DND-41 (cell line): ENCODE data around the gene JUNB.

Experiments used
- ATAC-seq: fragments of 200-7000 bp; cut with Tn5 transposase; 3 replicates; pipeline ENCODE4 v1.9.1; 2021; ENCODE audit warnings: low read depth; ENCODE audit not compliant: insufficient read depth
- DNase-seq: peaks from one replicate; pipeline ENCODE4 v3.0.0-alpha.2; 2020
- H2AFZ ChIP-seq: 2 replicates; pipeline ENCODE4 v1.6.0; 2012; ENCODE audit warnings: low read depth, low read length
- H3K27ac ChIP-seq: 2 replicates; pipeline ENCODE4 v1.5.1; 2012; ENCODE audit warnings: low read length, inconsistent platforms
- H3K27me3 ChIP-seq: fragments of 200-600 bp; sonication (generic); 2 replicates; pipeline ENCODE4 v1.6.0; 2012; ENCODE audit warnings: low read length, mild to moderate bottlenecking, inconsistent platforms; ENCODE audit not compliant: insufficient read depth, poor library complexity
- H3K36me3 ChIP-seq: 2 replicates; pipeline ENCODE4 v1.5.1; 2012; ENCODE audit warnings: low read length, inconsistent platforms; ENCODE audit not compliant: insufficient read depth
- H3K4me1 ChIP-seq: 2 replicates; pipeline ENCODE4 v1.5.1; 2012; ENCODE audit warnings: mild to moderate bottlenecking, low read length; ENCODE audit not compliant: insufficient read depth
- H3K4me2 ChIP-seq: 2 replicates; pipeline ENCODE4 v1.6.0; 2012; ENCODE audit warnings: mild to moderate bottlenecking, moderate library complexity, low read length, inconsistent platforms; ENCODE audit not compliant: insufficient read depth
- H3K4me3 ChIP-seq, 2 experiments: fragments of 200-600 bp in 1 of 2; shearing (Covaris generic) in 1 of 2; 2 replicates each; pipeline ENCODE4 v1.5.1; 2012 to 2016; ENCODE audit warnings: inconsistent platforms in 2 of 2, low read length in 2 of 2, mild to moderate bottlenecking in 2 of 2, low read depth in 1 of 2, moderate library complexity in 1 of 2
- H3K79me2 ChIP-seq: 2 replicates; pipeline ENCODE4 v1.6.0; 2012; ENCODE audit warnings: low read length, inconsistent platforms; ENCODE audit not compliant: insufficient read depth
- H3K9ac ChIP-seq: 2 replicates; pipeline ENCODE4 v1.6.0; 2012; ENCODE audit warnings: low read depth, mild to moderate bottlenecking, inconsistent platforms, low read length, moderate library complexity
- H3K9me3 ChIP-seq: 2 replicates; pipeline ENCODE4 v1.5.1; 2012; ENCODE audit warnings: low read length, moderate library complexity, mild to moderate bottlenecking, inconsistent platforms; ENCODE audit not compliant: insufficient read depth, severe bottlenecking
- H4K20me1 ChIP-seq: 2 replicates; pipeline ENCODE4 v1.6.0; 2012; ENCODE audit warnings: low read length; ENCODE audit not compliant: insufficient read depth
- CTCF ChIP-seq: IDR thresholded peaks from 2 replicates; pipeline ENCODE4 v1.5.1; 2012; ENCODE audit warnings: borderline replicate concordance, low read length, moderate library complexity, mild to moderate bottlenecking; ENCODE audit not compliant: poor library complexity, severe bottlenecking; ENCODE audit errors: extremely low read depth
- EZH2 ChIP-seq: IDR thresholded peaks from 3 replicates; pipeline ENCODE4 v1.6.1; 2012; ENCODE audit warnings: borderline replicate concordance, low read depth, mild to moderate bottlenecking, moderate library complexity, low read length, inconsistent platforms; ENCODE audit not compliant: severe bottlenecking

The JUNB gene

GRCh38 chr19:12787458-12787857 lies 3.8 kb upstream of the JUNB start:
- Histone ChIP-seq H3K79me2 (peaks cover 11% of the 10 kb centered on the region), H3K9me3 (no peaks in the 10 kb centered on the region), H3K27me3 (no peaks in the 10 kb centered on the region), H3K4me1 (peaks cover 59% of the 10 kb centered on the region), H3K4me3 (no peak overlapping the region), H4K20me1 (no peaks in the 10 kb centered on the region; the same call in 1 of the 2 replicates), H3K36me3 (no peaks in the 10 kb centered on the region; the same call in 1 of the 2 replicates), H3K27ac (no peak overlapping the region), H3K9ac (no peak overlapping the region), H2AFZ (no peak overlapping the region), H3K4me2 (no peak overlapping the region)
- no peak for TF ChIP-seq CTCF
- TF ChIP-seq EZH2, result no peak
- no peak for DNase-seq
- no peak for ATAC-seq

- Histone ChIP-seq H3K9ac (no peak overlapping the region), H3K4me2 (no peak overlapping the region), H3K27ac (no peak overlapping the region), H3K36me3 (no peaks in the 10 kb centered on the region; the same call in 1 of the 2 replicates), H3K4me3 (no peak overlapping the region), H3K79me2 (peaks cover 18% of the 10 kb centered on the region), H2AFZ (no peak overlapping the region), H3K27me3 (no peaks in the 10 kb centered on the region), H3K4me1 (peaks cover 54% of the 10 kb centered on the region), H3K9me3 (no peaks in the 10 kb centered on the region), H4K20me1 (no peaks in the 10 kb centered on the region; the same call in 1 of the 2 replicates)
- ATAC-seq (no peak), DNase-seq (no peak)
- TF ChIP-seq CTCF (no peak), EZH2 (no peak)
Measured at GRCh38 chr19:12788042-12788681, 3.1 kb upstream of the JUNB start.

- Histone ChIP-seq H3K79me2 (peaks cover 20% of the 10 kb centered on the region), H3K4me2 (no peak overlapping the region), H3K36me3 (no peaks in the 10 kb centered on the region; the same call in 1 of the 2 replicates), H2AFZ (no peak overlapping the region), H4K20me1 (no peaks in the 10 kb centered on the region; the same call in 1 of the 2 replicates), H3K4me1 (peaks cover 49% of the 10 kb centered on the region), H3K27me3 (no peaks in the 10 kb centered on the region), H3K4me3 (no peak overlapping the region), H3K9me3 (no peaks in the 10 kb centered on the region), H3K27ac (no peak overlapping the region), H3K9ac (no peak overlapping the region)
- TF ChIP-seq EZH2 (no peak), CTCF (no peak)
- ATAC-seq, result no peak
- no peak for DNase-seq
Measured at GRCh38 chr19:12788682-12789097, 2.6 kb upstream of the JUNB start.
